Activated naive CD4-positive, alpha-beta T cell treated with anti-CD3 and anti-CD28 coated beads for 36 hours (primary cell): ENCODE measurements around the gene DNAAF2. TPM values are rescaled to one million over a fixed set of nuclear protein-coding genes. Genes with fewer than 3 reads are reported as not detected.

Source experiments
- CTCF ChIA-PET: fragments of 350-600 bp; sonication (Branson Sonifier 250); formaldehyde crosslinking; loops from one replicate; lab custom pipeline; 2021; ENCODE audit warnings: antibody characterized with exemption; lab: Charles Lee
- DNase-seq: peaks from one replicate; pipeline ENCODE4 v3.0.0-alpha.2; 2020
- H3K27ac Mint-ChIP-seq: one replicate; pipeline ENCODE4 v1.8.0; 2021; ENCODE audit warnings: mild to moderate bottlenecking, mixed read lengths
- H3K27me3 Mint-ChIP-seq: one replicate; pipeline ENCODE4 v1.8.0; 2021; ENCODE audit warnings: low read depth, mixed read lengths
- H3K36me3 Mint-ChIP-seq: one replicate; pipeline ENCODE4 v1.8.0; 2021; ENCODE audit warnings: low read depth, mixed read lengths
- H3K4me1 Mint-ChIP-seq: one replicate; pipeline ENCODE4 v1.8.0; 2021; ENCODE audit warnings: low read depth, mixed read lengths
- H3K4me3 Mint-ChIP-seq: one replicate; pipeline ENCODE4 v1.8.0; 2021; ENCODE audit warnings: mild to moderate bottlenecking, moderate library complexity, mixed read lengths
- H3K9me3 Mint-ChIP-seq: one replicate; pipeline ENCODE4 v1.8.0; 2021; ENCODE audit warnings: mixed read lengths
- intact Hi-C: fragments of 100-400 bp; cut with micrococcal nuclease; formaldehyde crosslinking; loops from one replicate; pipeline ENCODE4 v1.15.1; 2023
- total RNA-seq, 2 experiments: library from RNA; stranded (reverse); gene quantifications; one replicate each; pipeline ENCODE4 v1.2.3, GENCODE V29; 2021

The DNAAF2 gene
- total RNA-seq, 2 experiments from 2014 or later = 5.5 to 6.0 TPM

GRCh38 chr14:49578141-49578540 is 56.9 kb downstream of the DNAAF2 start:
- Mint-ChIP-seq H3K4me1 (peaks cover 61% of the 10 kb centered on the region), H3K9me3 (no peaks in the 10 kb centered on the region), H3K27ac (no peak overlapping the region), H3K4me3 (no peak overlapping the region), H3K27me3 (no peaks in the 10 kb centered on the region), H3K36me3 (peaks cover 53% of the 10 kb centered on the region)
- DNase-seq = no peak
- intact Hi-C loops = no loop called here
- CTCF ChIA-PET = interaction anchor here (1.7 kb wide), 1 partner anchor 116 kb away, joined by 6 read pairs; no protein-coding TSS in a partner anchor

Other genes with a start within 250 kb of the DNAAF2 start
- gene RPS29, start 48.9 kb downstream of the DNAAF2 start, total RNA-seq = 1,000 to 10,000 TPM; 1,858 to 2,382 TPM
- 10 to 100 TPM; 47.7 to 49.1 TPM for gene LRR1, start 36.3 kb downstream of the DNAAF2 start, total RNA-seq
- 100 to 1,000 TPM; 250 to 266 TPM for gene RPL36AL, start 14.6 kb downstream of the DNAAF2 start, total RNA-seq
- gene MGAT2, start 14.4 kb downstream of the DNAAF2 start, total RNA-seq = 10 to 100 TPM; 20.6 to 20.7 TPM
- gene POLE2, start 53.0 kb upstream of the DNAAF2 start, total RNA-seq = 10 to 100 TPM; 36.9 to 40.3 TPM
- gene KLHDC1, start 57.9 kb upstream of the DNAAF2 start, total RNA-seq = under 1 TPM; 0.57 to 0.79 TPM
- 10 to 100 TPM; 24.3 to 25.0 TPM for gene KLHDC2, start 132.9 kb upstream of the DNAAF2 start, total RNA-seq
- 10 to 100 TPM; 45.5 to 47.0 TPM for gene NEMF, start 217.5 kb upstream of the DNAAF2 start, total RNA-seq